Mesothelial cell of epicardium (in vitro differentiated cells): Measurements from ENCODE around the gene ELAVL2. TPM values are rescaled to one million over a fixed set of nuclear protein-coding genes. Genes with fewer than 3 reads are reported as not detected.

Source experiments
- DNase-seq, 2 experiments: peaks; one replicate each; pipeline ENCODE4 v3.0.0; 2021; ENCODE audit warnings: low spot score in 2 of 2; ENCODE audit not compliant: unreplicated experiment in 2 of 2
- H3K27ac Mint-ChIP-seq: 2 replicates; pipeline ENCODE4 v1.8.0; 2021; ENCODE audit warnings: mixed read lengths
- H3K27me3 Mint-ChIP-seq: 2 replicates; pipeline ENCODE4 v1.8.0; 2021; ENCODE audit warnings: low read depth, mixed read lengths
- H3K36me3 Mint-ChIP-seq: 2 replicates; pipeline ENCODE4 v1.8.0; 2021; ENCODE audit warnings: mixed read lengths
- H3K4me1 Mint-ChIP-seq: 2 replicates; pipeline ENCODE4 v1.8.0; 2021; ENCODE audit warnings: mixed read lengths
- H3K4me3 Mint-ChIP-seq: 2 replicates; pipeline ENCODE4 v1.8.0; 2021; ENCODE audit warnings: mild to moderate bottlenecking, moderate library complexity, mixed read lengths
- H3K9me3 Mint-ChIP-seq: 2 replicates; pipeline ENCODE4 v1.8.0; 2021; ENCODE audit warnings: mixed read lengths
- total RNA-seq: library from RNA; stranded (reverse); gene quantifications from 3 replicates; pipeline ENCODE4 v1.2.1, GENCODE V29; 2021
- TF ChIP-seq, protein P1 (sequence below): fragments of 200-600 bp; sonication (generic); IDR thresholded peaks from one replicate; pipeline ENCODE4 v1.5.0; 2021; ENCODE audit warnings: antibody characterized with exemption; ENCODE audit not compliant: unreplicated experiment

Gene ELAVL2
- total RNA-seq, 1 donor from 2014 or later, result 1.4 TPM

GRCh38 chr9:23674016-23674585 lies 151.9 kb downstream of the ELAVL2 start:
- H3K4me1 Mint-ChIP-seq, result peaks cover 6% of the 10 kb centered on the region
- H3K36me3 Mint-ChIP-seq, result no peaks in the 10 kb centered on the region
- H3K4me3 Mint-ChIP-seq, result no peak overlapping the region
- no peaks in the 10 kb centered on the region for H3K27me3 Mint-ChIP-seq
- no peak overlapping the region for H3K27ac Mint-ChIP-seq
- no peak for DNase-seq
- H3K9me3 Mint-ChIP-seq, result peaks cover 6% of the 10 kb centered on the region
- TF ChIP-seq, protein P1, sequence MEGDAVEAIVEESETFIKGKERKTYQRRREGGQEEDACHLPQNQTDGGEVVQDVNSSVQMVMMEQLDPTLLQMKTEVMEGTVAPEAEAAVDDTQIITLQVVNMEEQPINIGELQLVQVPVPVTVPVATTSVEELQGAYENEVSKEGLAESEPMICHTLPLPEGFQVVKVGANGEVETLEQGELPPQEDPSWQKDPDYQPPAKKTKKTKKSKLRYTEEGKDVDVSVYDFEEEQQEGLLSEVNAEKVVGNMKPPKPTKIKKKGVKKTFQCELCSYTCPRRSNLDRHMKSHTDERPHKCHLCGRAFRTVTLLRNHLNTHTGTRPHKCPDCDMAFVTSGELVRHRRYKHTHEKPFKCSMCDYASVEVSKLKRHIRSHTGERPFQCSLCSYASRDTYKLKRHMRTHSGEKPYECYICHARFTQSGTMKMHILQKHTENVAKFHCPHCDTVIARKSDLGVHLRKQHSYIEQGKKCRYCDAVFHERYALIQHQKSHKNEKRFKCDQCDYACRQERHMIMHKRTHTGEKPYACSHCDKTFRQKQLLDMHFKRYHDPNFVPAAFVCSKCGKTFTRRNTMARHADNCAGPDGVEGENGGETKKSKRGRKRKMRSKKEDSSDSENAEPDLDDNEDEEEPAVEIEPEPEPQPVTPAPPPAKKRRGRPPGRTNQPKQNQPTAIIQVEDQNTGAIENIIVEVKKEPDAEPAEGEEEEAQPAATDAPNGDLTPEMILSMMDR, result no peak

GRCh38 chr9:23672151-23672550 lies 153.9 kb downstream of the ELAVL2 start:
- Mint-ChIP-seq H3K9me3 (peaks cover 6% of the 10 kb centered on the region), H3K36me3 (no peaks in the 10 kb centered on the region), H3K27ac (no peak overlapping the region), H3K4me3 (no peak overlapping the region), H3K27me3 (no peaks in the 10 kb centered on the region), H3K4me1 (peaks cover 6% of the 10 kb centered on the region)
- DNase-seq, result no peak
- TF ChIP-seq, protein P1, result no peak

DNA sequence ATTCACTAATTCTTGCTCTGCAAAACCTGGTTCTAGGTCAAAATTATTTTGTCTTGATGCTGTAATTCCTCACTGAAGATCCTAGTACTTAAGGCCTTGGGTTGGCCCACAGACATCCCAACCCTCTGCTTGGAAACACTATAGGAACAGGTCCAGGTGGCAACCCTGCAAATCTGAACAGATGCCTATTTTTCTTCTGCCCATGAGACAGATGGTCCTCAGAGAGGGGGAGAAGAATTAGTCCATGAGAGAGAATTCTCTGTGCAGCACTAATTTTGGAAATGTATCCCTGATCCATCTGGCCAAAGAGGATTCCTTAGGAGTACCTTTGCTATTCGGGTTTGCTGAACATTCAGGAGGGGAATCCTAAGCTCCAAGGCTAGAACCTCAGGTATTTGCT lies 156.3 kb downstream of the ELAVL2 start:
- Mint-ChIP-seq H3K4me1 (peaks cover 6% of the 10 kb centered on the region), H3K36me3 (no peaks in the 10 kb centered on the region), H3K9me3 (no peaks in the 10 kb centered on the region), H3K4me3 (no peak overlapping the region), H3K27ac (no peak overlapping the region), H3K27me3 (no peaks in the 10 kb centered on the region)
- DNase-seq, result no peak
- TF ChIP-seq, protein P1, result no peak

- Mint-ChIP-seq H3K36me3 (no peaks in the 10 kb centered on the region), H3K9me3 (no peaks in the 10 kb centered on the region), H3K27ac (no peak overlapping the region), H3K4me1 (no peaks in the 10 kb centered on the region), H3K4me3 (no peak overlapping the region), H3K27me3 (no peaks in the 10 kb centered on the region)
- DNase-seq, result no peak
- TF ChIP-seq, protein P1, result no peak
Measured at GRCh38 chr9:23665635-23666034, 160.4 kb downstream of the ELAVL2 start.

DNA sequence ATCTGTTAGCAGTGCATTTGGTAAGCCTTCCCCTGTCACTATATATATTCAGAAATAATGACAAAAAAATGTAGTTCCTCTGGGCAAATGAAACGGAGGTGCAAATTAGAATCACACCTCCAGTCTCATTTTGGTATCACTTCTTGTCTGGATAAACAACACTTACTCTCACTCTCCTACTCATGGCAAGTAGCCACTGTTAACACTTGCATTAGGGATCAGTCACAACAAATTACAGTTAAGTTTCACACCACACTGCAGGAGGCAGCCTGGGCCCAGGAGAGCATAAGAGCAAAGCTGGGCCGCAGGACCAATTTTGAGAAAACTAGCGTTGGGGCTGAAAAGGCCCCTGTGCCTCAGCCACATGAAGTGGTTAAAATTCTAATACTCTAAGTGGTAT lies 161.0 kb downstream of the ELAVL2 start:
- no peak overlapping the region for H3K27ac Mint-ChIP-seq
- TF ChIP-seq, protein P1, result no peak
- no peaks in the 10 kb centered on the region for H3K4me1 Mint-ChIP-seq
- DNase-seq, result no peak
- H3K27me3 Mint-ChIP-seq, result no peaks in the 10 kb centered on the region
- no peak overlapping the region for H3K4me3 Mint-ChIP-seq
- no peaks in the 10 kb centered on the region for H3K36me3 Mint-ChIP-seq
- no peaks in the 10 kb centered on the region for H3K9me3 Mint-ChIP-seq

DNA sequence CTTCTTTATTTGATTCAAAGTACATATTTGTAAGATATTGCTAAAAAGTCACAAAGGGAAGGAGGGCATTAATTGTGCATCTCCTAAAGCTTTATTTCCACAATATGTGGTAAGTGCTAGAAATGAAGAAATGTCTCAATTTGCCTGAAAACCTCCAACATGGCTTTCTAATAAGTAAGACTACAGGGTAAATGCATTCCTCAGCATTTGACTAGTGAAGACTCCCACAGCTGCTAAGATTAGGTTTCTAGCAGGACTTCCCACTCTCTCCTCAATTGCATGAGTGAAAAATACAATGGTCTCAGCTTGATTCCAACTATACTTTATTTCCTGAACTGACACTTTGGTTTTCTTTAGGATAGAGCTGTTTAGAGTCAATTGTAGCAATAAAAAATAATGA lies 162.1 kb downstream of the ELAVL2 start:
- Mint-ChIP-seq H3K27me3 (no peaks in the 10 kb centered on the region), H3K9me3 (no peaks in the 10 kb centered on the region), H3K36me3 (no peaks in the 10 kb centered on the region), H3K27ac (no peak overlapping the region), H3K4me3 (no peak overlapping the region), H3K4me1 (no peaks in the 10 kb centered on the region)
- no peak for DNase-seq
- TF ChIP-seq, protein P1, result no peak
